ENCODE measurements around the gene ANKFY1.

DNA sequence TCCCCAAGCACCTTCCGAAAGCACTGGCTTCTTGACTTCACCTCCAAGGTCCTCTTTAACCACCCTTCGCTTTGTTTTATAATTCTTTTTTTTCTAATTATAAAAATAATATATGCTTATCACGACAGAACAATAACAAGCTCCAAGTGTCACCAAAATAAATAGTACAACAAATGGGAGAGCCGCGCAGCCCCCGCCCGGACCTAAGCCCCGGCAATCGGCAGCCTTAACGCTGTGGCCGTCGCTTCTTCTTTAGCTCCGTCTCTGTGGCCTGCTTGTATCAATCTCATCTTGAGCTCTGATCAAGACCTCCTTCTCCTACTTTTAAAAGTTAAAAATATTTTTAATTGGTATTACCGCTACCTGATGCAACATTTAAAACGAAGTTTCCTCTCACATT lies 78.1 kb downstream of the ANKFY1 start:
- TF ChIP-seq CTCF (IDR thresholded peaks at IDR 0.05) (no peak), POLR2A (IDR thresholded peaks at IDR 0.05) (no peak)
